Measurements from ENCODE around the gene TRIM41. TPM values are rescaled to one million over a fixed set of nuclear protein-coding genes. Genes with fewer than 3 reads are reported as not detected.
"Not testable (repeated sequence)": the region's sequence is repeated elsewhere in the genome, so short reads cannot be mapped to it uniquely, and the experiment has no call there.

The TRIM41 gene
- total and polyA plus RNA-seq, 12 donors, result 13.3 to 56.2 (median 19.6) TPM

DNA sequence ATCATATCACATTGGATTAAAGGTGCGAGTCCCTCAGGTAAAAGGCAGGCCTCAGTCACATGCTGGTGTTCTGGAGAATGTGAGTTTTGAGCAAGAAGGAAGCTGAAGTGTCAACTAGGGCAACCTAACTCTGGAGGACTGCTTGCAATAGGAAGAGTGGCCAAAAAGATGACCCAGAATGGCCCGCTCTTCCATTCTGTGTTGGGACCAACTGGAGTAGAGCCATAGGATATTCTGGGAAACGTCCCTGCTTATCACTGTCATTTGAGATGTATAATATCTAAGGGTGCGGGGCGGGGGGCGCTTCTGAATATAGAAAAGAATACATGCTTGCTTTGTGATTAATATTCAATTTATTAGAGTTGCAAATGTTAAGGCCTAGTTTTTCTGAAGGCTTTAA is 11.0 kb upstream of the TRIM41 start:
- Histone ChIP-seq H3K4me3 (no peak overlapping the region), H3K9me3 (replicated peaks in 1 of 3) (no peaks in the 10 kb centered on the region), H3K4me1 (replicated peaks in 1 of 2) (peaks cover 0 to 1% of the 10 kb centered on the region in 2 donors), H3K27me3 (no peaks in the 10 kb centered on the region), H3K36me3 (replicated peaks in 1 of 2) (no peaks in the 10 kb centered on the region), H3K27ac (no peak overlapping the region)
- TF ChIP-seq, protein P1, sequence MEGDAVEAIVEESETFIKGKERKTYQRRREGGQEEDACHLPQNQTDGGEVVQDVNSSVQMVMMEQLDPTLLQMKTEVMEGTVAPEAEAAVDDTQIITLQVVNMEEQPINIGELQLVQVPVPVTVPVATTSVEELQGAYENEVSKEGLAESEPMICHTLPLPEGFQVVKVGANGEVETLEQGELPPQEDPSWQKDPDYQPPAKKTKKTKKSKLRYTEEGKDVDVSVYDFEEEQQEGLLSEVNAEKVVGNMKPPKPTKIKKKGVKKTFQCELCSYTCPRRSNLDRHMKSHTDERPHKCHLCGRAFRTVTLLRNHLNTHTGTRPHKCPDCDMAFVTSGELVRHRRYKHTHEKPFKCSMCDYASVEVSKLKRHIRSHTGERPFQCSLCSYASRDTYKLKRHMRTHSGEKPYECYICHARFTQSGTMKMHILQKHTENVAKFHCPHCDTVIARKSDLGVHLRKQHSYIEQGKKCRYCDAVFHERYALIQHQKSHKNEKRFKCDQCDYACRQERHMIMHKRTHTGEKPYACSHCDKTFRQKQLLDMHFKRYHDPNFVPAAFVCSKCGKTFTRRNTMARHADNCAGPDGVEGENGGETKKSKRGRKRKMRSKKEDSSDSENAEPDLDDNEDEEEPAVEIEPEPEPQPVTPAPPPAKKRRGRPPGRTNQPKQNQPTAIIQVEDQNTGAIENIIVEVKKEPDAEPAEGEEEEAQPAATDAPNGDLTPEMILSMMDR (IDR thresholded peaks at IDR 0.05), result no peak
- no peak for TF ChIP-seq POLR2A (IDR thresholded peaks at IDR 0.05)
- intact Hi-C loops (cut with DNase I), result no loop called here
- 91 to 95% (median 92%) methylated on average over 6 of the region's 6 CpGs for WGBS, 4 donors
- DNase-seq, result no peak

DNA sequence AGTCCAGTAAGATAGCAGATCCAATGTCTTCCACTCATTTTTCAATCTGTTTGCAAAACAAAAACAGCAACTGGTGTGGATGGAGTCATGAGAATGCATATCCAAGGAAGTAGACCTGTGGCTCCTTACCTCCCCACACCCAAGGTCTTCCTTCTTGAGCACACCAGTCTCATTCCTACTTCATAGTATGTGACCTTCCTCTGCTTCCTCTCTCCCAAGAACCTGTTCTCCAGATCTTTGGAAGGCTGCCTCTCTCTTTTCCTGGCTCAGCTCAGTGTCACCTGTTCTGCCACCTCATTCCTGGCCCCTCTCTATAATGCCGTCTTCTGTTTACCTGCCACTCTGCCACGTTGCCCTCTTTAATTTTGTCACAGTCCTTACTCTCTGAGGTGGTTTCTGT is 10.1 kb upstream of the TRIM41 start:
- intact Hi-C loops (cut with DNase I), result no loop called here
- no peak for TF ChIP-seq POLR2A (IDR thresholded peaks at IDR 0.05)
- TF ChIP-seq, protein P1 (IDR thresholded peaks at IDR 0.05), result no peak
- DNase-seq, result no peak
- H3K4me1 ChIP-seq (replicated peaks in 1 of 2), result peaks cover 0 to 8% of the 10 kb centered on the region in 2 donors
- H3K9me3 ChIP-seq (replicated peaks in 1 of 3), result no peaks in the 10 kb centered on the region
- 76 to 82% (median 80%) methylated on average over 2 of the region's 2 CpGs for WGBS, 4 donors
- H3K27me3 ChIP-seq, result no peaks in the 10 kb centered on the region
- no peaks in the 10 kb centered on the region for H3K36me3 ChIP-seq (replicated peaks in 1 of 2)
- H3K27ac ChIP-seq, result no peak overlapping the region
- no peak overlapping the region for H3K4me3 ChIP-seq

DNA sequence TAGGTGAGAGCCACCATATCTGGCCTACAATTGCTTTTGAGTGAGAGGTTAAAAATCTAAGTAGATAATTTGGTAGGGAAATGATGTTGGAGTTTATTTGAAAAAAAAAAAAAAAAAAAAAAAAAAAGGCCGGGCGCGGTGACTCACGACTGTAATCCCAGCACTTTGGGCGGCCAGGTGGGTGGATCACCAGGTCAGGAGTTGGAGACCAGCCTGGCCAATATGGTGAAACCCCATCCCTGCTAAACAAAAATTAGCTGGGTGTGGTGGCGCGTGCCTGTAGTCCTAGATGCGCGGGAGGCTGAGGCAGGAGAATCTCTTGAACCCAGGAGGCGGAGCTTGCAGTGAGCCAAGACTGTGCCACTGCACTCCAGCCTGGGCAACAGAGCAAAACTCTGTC is 8.8 kb upstream of the TRIM41 start:
- WGBS, 4 donors, result 85 to 91% (median 87%) methylated on average over 10 of the region's 10 CpGs
- H3K36me3 ChIP-seq (replicated peaks in 1 of 2); H3K27ac ChIP-seq; DNase-seq; H3K4me1 ChIP-seq (replicated peaks in 1 of 2); H3K27me3 ChIP-seq; intact Hi-C loops (cut with DNase I); H3K9me3 ChIP-seq (replicated peaks in 1 of 3); H3K4me3 ChIP-seq: not testable (repeated sequence)

DNA sequence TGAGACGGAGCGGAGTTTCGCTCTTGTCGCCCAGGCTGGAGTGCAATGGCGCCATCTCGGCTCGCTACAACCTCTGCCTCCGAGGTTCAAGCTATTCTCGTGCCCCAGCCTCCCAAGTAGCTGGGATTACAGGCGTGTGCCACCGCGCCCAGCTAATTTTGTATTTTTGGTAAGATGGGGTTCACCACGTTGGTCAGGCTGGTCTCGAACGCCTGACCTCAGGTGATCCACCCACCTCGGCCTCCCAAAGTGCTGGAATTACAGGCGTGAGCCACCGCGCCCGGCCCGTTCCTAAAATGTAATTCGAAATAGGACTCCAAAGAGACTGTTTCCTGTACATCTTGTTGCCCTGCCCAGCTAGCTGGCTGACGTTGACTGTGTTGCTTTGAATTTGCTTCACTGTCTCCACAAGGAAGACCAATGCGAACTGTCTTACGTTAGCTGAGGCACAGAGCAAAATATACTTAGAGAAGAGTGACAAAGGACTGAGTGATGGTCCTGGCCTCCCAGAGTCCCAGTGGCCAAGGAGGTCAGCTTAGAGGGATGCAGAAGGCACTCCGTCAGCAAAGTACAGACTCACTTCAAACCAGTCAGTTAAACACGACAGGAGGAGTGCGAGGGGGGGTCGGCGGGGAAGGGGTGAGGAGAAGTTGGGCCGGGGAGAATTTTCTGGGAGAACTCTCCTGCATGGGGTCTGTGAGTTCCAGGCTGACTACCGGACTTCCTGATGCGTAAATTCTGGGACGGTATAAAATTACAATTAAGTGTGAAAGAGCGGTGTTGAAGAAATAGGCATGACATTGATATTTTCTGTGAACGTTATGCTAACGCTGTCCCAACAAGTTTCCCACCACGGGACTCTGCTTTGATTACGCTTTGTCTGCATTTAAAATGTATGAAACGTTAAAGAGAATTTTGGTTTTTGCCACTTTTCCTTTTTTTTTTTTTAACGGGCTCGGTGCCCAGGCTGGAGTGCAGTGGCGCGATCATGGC is 6.8 kb upstream of the TRIM41 start:
- intact Hi-C loops (cut with DNase I), result loop anchor here in 1 of 2 donors (5.0 kb wide), 1 partner anchor 36 kb away; no protein-coding TSS in a partner anchor
- H3K27ac ChIP-seq, result no peak overlapping the region
- no peak for DNase-seq

More for the DNA sequence above, 6.8 kb upstream of the TRIM41 start:
- H3K4me3 ChIP-seq, result peak overlapping the region in 1 of 4 donors; percentile 40
- no peaks in the 10 kb centered on the region for H3K36me3 ChIP-seq (replicated peaks in 1 of 2)
- H3K9me3 ChIP-seq (replicated peaks in 1 of 3), result no peaks in the 10 kb centered on the region
- 38 to 52% (median 45%) methylated on average over 44 of the region's 44 CpGs for WGBS, 4 donors
- H3K4me1 ChIP-seq (replicated peaks in 1 of 2), result peaks cover 0 to 8% of the 10 kb centered on the region in 2 donors
- H3K27me3 ChIP-seq, result no peaks in the 10 kb centered on the region
- no peak for TF ChIP-seq POLR2A (IDR thresholded peaks at IDR 0.05)
- TF ChIP-seq, protein P1 (IDR thresholded peaks at IDR 0.05), result no peak

Measured in adrenal gland (tissue), 12 donors.